K562 (cell line): ENCODE measurements around the gene YJU2. TPM values are rescaled to one million over a fixed set of nuclear protein-coding genes. Genes with fewer than 3 reads are reported as not detected.
A peak's percentile ranks its signal among the peaks of the same experiment; 100 is the strongest.

Source experiments
- ATF7 ChIP-seq: fragments of 450-650 bp; IDR thresholded peaks from 2 replicates; pipeline ENCODE4 v1.7.1; 2014; ENCODE audit warnings: mild to moderate bottlenecking, moderate library complexity
- BACH1 ChIP-seq: fragments of 200-800 bp; sonication (Bioruptor generic); IDR thresholded peaks from 2 replicates; pipeline ENCODE4 v1.6.1; 2016; ENCODE audit warnings: missing genetic modification characterization, missing compliant biosample characterization
- BRD4 ChIP-seq: fragments of 200-600 bp; sonication (generic); IDR thresholded peaks from 2 replicates; pipeline ENCODE4 v1.6.1; 2017; ENCODE audit warnings: inconsistent platforms
- CBX5 ChIP-seq: IDR thresholded peaks from 2 replicates; pipeline ENCODE4 v1.6.1; 2014; ENCODE audit warnings: low read depth, borderline replicate concordance
- CXXC5 ChIP-seq: fragments of 250-450 bp; sonication (Bioruptor Pico); IDR thresholded peaks from 2 replicates; pipeline ENCODE4 v1.8.0; 2022; ENCODE audit warnings: inconsistent platforms, mild to moderate bottlenecking, moderate library complexity
- DMBX1 ChIP-seq: fragments of 250-450 bp; sonication (Bioruptor Pico); IDR thresholded peaks from 2 replicates; pipeline ENCODE4 v1.8.0; 2022; ENCODE audit warnings: inconsistent platforms, mild to moderate bottlenecking, moderate library complexity, borderline replicate concordance
- EHMT2 ChIP-seq: fragments of 450-650 bp; IDR thresholded peaks from 2 replicates; pipeline ENCODE4 v1.6.1; 2018; ENCODE audit warnings: antibody characterized with exemption
- EWSR1 ChIP-seq: fragments of 450-650 bp; IDR thresholded peaks from 2 replicates; pipeline ENCODE4 v1.6.1; 2018; ENCODE audit warnings: borderline replicate concordance, mild to moderate bottlenecking, low read depth, moderate library complexity; ENCODE audit not compliant: partially characterized antibody
- GTF2A2 ChIP-seq: IDR thresholded peaks from 2 replicates; pipeline ENCODE4 v1.6.1; 2016; ENCODE audit warnings: mild to moderate bottlenecking, missing genetic modification characterization, missing compliant biosample characterization
- GTF2F1 ChIP-seq: IDR thresholded peaks from 2 replicates; pipeline ENCODE4 v1.6.1; 2011; ENCODE audit warnings: low read depth, low read length, improper control_type of control experiment
- MTA2 ChIP-seq: fragments of 450-650 bp; IDR thresholded peaks from 2 replicates; pipeline ENCODE4 v1.6.1; 2016; ENCODE audit warnings: low read depth
- NBN ChIP-seq: fragments of 450-650 bp; IDR thresholded peaks from 2 replicates; pipeline ENCODE4 v1.6.1; 2016; ENCODE audit warnings: low read depth, mild to moderate bottlenecking
- NCOA6 ChIP-seq: fragments of 450-650 bp; IDR thresholded peaks from 2 replicates; pipeline ENCODE4 v1.6.1; 2017; ENCODE audit warnings: mild to moderate bottlenecking
- NEUROD1 ChIP-seq: fragments of 150-350 bp; IDR thresholded peaks from 2 replicates; pipeline ENCODE4 v1.6.1; 2014; ENCODE audit warnings: borderline replicate concordance, low read length, low read depth; ENCODE audit not compliant: partially characterized antibody
- NFIC ChIP-seq: fragments of 450-650 bp; IDR thresholded peaks from 2 replicates; pipeline ENCODE4 v1.6.1; 2017; ENCODE audit warnings: mild to moderate bottlenecking, inconsistent platforms
- NR1H2 ChIP-seq: sonication (generic); formaldehyde crosslinking; IDR thresholded peaks from 2 replicates; pipeline ENCODE4 v1.4.0; 2020; ENCODE audit warnings: mild to moderate bottlenecking, missing genetic modification reagents
- PML ChIP-seq: IDR thresholded peaks from 2 replicates; pipeline ENCODE4 v1.6.1; 2012; ENCODE audit warnings: low read length, inconsistent platforms
- POU5F1 ChIP-seq: fragments of 150-350 bp; IDR thresholded peaks from 2 replicates; pipeline ENCODE4 v1.6.1; 2014; ENCODE audit warnings: borderline replicate concordance, low read length, low read depth, mild to moderate bottlenecking; ENCODE audit not compliant: partially characterized antibody
- SIN3A ChIP-seq, 2 experiments: fragments of 150-350 bp in 1 of 2; IDR thresholded peaks; 2 replicates each; pipeline ENCODE4 v1.6.1; 2011 to 2016; ENCODE audit warnings: borderline replicate concordance in 2 of 2, low read depth in 2 of 2, low read length in 2 of 2, mild to moderate bottlenecking in 2 of 2, moderate library complexity in 2 of 2; ENCODE audit not compliant: control insufficient read depth in 1 of 2
- SMAD3 ChIP-seq: fragments of 450-650 bp; formaldehyde crosslinking; conservative IDR thresholded peaks from 2 replicates; pipeline ENCODE4 v1.4.0; 2020; ENCODE audit warnings: mild to moderate bottlenecking
- SUPT5H ChIP-seq: fragments of 450-650 bp; IDR thresholded peaks from 2 replicates; pipeline ENCODE4 v1.6.1; 2016
- ZFP30 ChIP-seq: fragments of 250-450 bp; sonication (Bioruptor Pico); IDR thresholded peaks from 2 replicates; pipeline ENCODE4 v1.8.0; 2022; ENCODE audit warnings: moderate library complexity, mild to moderate bottlenecking, inconsistent platforms, borderline replicate concordance
- polyA plus RNA-seq, 8 experiments: library from polyadenylated mRNA; depleted of rRNA in 4 of 8; stranded (reverse) in 5 of 8; unstranded in 3 of 8; fragments of >200 nt; fragmentation: Nextera tagmentation in 2 of 8; fragmentation: Illumina TruSeq in 1 of 8; extraction: Ambion mirVana in 2 of 8; extraction: Trizol in 1 of 8; gene quantifications; 2 replicates each; pipeline versions ENCODE4 v1.2.1 to v1.2.3, GENCODE V29; 2011 to 2014; ENCODE audit warnings: inconsistent platforms in 1 of 8, missing spikeins in 1 of 8
- total RNA-seq, 7 experiments: library from RNA; depleted of rRNA in 6 of 7; stranded (reverse); fragments of >200 nt in 6 of 7; fragmentation: Illumina TruSeq in 2 of 7; extraction: Trizol in 2 of 7; gene quantifications; 2 replicates each; pipeline versions ENCODE4 v1.2.1 to v1.2.3, GENCODE V29; 2011 to 2021; ENCODE audit warnings: low replicate concordance in 1 of 7
- TF ChIP-seq, protein P1 (sequence below), 2 experiments: IDR thresholded peaks; 2 replicates each; pipeline ENCODE4 v1.6.1; 2011; ENCODE audit warnings: borderline replicate concordance in 1 of 2, control low read depth in 1 of 2, low read depth in 1 of 2, low read length in 1 of 2, mild to moderate bottlenecking in 1 of 2, mixed read lengths in 1 of 2, moderate library complexity in 1 of 2; ENCODE audit not compliant: insufficient read depth in 1 of 2, insufficient read length in 1 of 2, poor library complexity in 1 of 2, severe bottlenecking in 1 of 2; ENCODE audit errors: extremely low read depth in 1 of 2
- TF ChIP-seq, protein P2 (sequence below): fragments of 450-650 bp; IDR thresholded peaks from 2 replicates; pipeline ENCODE4 v1.7.0; 2016; ENCODE audit warnings: borderline replicate concordance
- TF ChIP-seq, protein P3 (sequence below): fragments of 450-650 bp; formaldehyde crosslinking; IDR thresholded peaks from 2 replicates; pipeline ENCODE4 v1.4.0; 2020; ENCODE audit warnings: mild to moderate bottlenecking, moderate library complexity

YJU2 gene
- total and polyA plus RNA-seq, 9 of the 15 experiments (the other 6 are each of a cell fraction or from before 2014, with no cell fraction given) = 0.41 to 34.9 (median 19.3) TPM

DNA sequence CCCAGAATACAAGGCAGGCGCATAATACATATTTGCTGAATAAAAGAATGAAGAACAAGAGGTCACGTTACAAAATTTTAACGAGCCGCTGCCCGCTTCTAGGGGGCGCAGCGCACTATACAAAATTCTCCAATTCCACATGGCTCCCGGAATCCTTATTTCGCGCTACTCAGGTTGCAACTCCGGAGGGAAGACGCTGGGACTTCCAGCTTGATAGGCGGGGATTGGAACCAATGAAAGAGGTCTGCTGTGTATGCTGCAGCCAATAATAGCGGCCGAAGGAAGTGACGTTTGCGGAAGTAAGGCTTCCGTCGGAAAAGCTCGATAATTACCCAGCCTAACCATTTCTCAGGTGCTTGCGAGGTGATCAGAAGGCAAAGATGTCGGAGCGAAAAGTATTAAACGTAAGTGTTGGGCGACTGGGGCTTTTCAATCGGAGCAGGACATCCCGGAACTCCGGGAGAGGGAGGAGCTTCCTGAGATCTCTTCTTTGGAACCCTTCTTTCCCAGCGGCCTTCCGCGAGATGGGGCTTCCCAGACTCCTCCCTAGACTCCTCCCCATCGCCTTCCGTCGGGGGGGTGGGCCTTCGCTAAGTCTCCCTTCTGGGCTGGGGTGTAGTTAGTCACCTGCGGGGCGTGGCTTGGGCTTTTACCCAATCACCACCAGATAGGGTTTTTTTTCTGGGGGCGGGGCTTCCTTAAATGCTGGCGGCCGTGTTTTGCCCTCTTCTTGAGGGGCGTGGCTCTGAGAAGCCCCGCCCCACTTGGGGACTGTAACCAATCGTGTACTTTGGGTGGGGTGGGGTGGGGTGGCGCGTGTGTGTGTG is at the start of gene YJU2 (continued):
- TF ChIP-seq EWSR1 (no peak), NR1H2 (CRISPR knock-in tag) (0 out of 2 replicates have a peak, but pooled peaks have one; percentile 48), ZFP30 (CRISPR knock-in tag) (no peak), ATF7 (peak; percentile 92), SIN3A (IDR thresholded peaks at IDR 0.05; ENCODE audit: borderline replicate concordance in 2 of 2, control insufficient read depth in 1 of 2, low read depth in 2 of 2, low read length in 2 of 2) (peak in 1 of 2 experiments; percentile 72; a peak in 1 of 4 replicates), NFIC (peak; percentile 61), EHMT2 (peak; percentile 11; the same call in 1 of the 2 replicates), SMAD3 (CRISPR knock-in tag) (0 out of 2 replicates have a peak, but pooled peaks have one; percentile 44), CXXC5 (CRISPR knock-in tag) (peak; percentile 91), BACH1 (no peak), BRD4 (peak; percentile 70; the same call in 1 of the 2 replicates), POU5F1 (peak; percentile 56), MTA2 (no peak), SUPT5H (peak; percentile 90), NBN (peak; percentile 86), GTF2F1 (no peak), PML (peak; percentile 79), NCOA6 (peak; percentile 54; the same call in 1 of the 2 replicates), CBX5 (no peak), NEUROD1 (peak; percentile 99), GTF2A2 (0 out of 2 replicates have a peak, but pooled peaks have one; percentile 21), DMBX1 (no peak)
- TF ChIP-seq, protein P1, sequence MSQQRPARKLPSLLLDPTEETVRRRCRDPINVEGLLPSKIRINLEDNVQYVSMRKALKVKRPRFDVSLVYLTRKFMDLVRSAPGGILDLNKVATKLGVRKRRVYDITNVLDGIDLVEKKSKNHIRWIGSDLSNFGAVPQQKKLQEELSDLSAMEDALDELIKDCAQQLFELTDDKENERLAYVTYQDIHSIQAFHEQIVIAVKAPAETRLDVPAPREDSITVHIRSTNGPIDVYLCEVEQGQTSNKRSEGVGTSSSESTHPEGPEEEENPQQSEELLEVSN (IDR thresholded peaks at IDR 0.05; ENCODE audit: borderline replicate concordance in 1 of 2, extremely low read depth in 1 of 2, insufficient read depth in 1 of 2, insufficient read length in 1 of 2, low read depth in 1 of 2, low read length in 1 of 2, poor library complexity in 1 of 2, severe bottlenecking in 1 of 2) = peak in 1 of 2 experiments; percentile 71
- TF ChIP-seq, protein P2, sequence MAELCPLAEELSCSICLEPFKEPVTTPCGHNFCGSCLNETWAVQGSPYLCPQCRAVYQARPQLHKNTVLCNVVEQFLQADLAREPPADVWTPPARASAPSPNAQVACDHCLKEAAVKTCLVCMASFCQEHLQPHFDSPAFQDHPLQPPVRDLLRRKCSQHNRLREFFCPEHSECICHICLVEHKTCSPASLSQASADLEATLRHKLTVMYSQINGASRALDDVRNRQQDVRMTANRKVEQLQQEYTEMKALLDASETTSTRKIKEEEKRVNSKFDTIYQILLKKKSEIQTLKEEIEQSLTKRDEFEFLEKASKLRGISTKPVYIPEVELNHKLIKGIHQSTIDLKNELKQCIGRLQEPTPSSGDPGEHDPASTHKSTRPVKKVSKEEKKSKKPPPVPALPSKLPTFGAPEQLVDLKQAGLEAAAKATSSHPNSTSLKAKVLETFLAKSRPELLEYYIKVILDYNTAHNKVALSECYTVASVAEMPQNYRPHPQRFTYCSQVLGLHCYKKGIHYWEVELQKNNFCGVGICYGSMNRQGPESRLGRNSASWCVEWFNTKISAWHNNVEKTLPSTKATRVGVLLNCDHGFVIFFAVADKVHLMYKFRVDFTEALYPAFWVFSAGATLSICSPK = no peak
- TF ChIP-seq, protein P3, sequence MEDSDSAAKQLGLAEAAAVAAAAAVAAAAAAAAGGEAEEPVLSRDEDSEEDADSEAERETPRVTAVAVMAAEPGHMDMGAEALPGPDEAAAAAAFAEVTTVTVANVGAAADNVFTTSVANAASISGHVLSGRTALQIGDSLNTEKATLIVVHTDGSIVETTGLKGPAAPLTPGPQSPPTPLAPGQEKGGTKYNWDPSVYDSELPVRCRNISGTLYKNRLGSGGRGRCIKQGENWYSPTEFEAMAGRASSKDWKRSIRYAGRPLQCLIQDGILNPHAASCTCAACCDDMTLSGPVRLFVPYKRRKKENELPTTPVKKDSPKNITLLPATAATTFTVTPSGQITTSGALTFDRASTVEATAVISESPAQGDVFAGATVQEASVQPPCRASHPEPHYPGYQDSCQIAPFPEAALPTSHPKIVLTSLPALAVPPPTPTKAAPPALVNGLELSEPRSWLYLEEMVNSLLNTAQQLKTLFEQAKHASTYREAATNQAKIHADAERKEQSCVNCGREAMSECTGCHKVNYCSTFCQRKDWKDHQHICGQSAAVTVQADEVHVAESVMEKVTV (CRISPR knock-in tag) = no peak
